HCT116 (cell line): ENCODE results near the gene GAL.

Experiments
- CEBPB ChIP-seq: IDR thresholded peaks from 2 replicates; pipeline ENCODE4 v1.6.1; 2012; ENCODE audit warnings: low read depth
- CTCF ChIP-seq, 3 experiments: fragments of 200-600 bp in 1 of 3; sonication (generic) in 1 of 3; IDR thresholded peaks in 2 of 3; conservative IDR thresholded peaks in 1 of 3; 2 replicates each; pipeline ENCODE4 v1.5.1; 2012 to 2017; ENCODE audit warnings: low read depth in 2 of 3, low read length in 2 of 3, antibody characterized with exemption in 1 of 3, borderline replicate concordance in 1 of 3, control low read depth in 1 of 3, mild to moderate bottlenecking in 1 of 3, mixed read lengths in 1 of 3, mixed run types in 1 of 3, moderate library complexity in 1 of 3; ENCODE audit not compliant: insufficient read depth in 1 of 3
- EGR1 ChIP-seq: IDR thresholded peaks from 2 replicates; pipeline ENCODE4 v1.6.1; 2012; ENCODE audit warnings: low read depth
- REST ChIP-seq: IDR thresholded peaks from 2 replicates; pipeline ENCODE4 v1.6.1; 2012; ENCODE audit warnings: low read depth
- SIN3A ChIP-seq: IDR thresholded peaks from 2 replicates; pipeline ENCODE4 v1.6.1; 2012; ENCODE audit warnings: low read depth
- YY1 ChIP-seq: IDR thresholded peaks from 2 replicates; pipeline ENCODE4 v1.6.1; 2011; ENCODE audit warnings: low read length, low read depth, moderate library complexity, mild to moderate bottlenecking; ENCODE audit not compliant: insufficient replicate concordance; ENCODE audit errors: extremely low read depth

GRCh38 chr11:68665436-68665835 lies 18.9 kb upstream of the GAL start:
- TF ChIP-seq REST = no peak
- TF ChIP-seq CTCF (IDR thresholded peaks at IDR 0.05 in 2 of 3, conservative IDR thresholded peaks at IDR 0.05 in 1 of 3; ENCODE audit: borderline replicate concordance in 1 of 3, insufficient read depth in 1 of 3, low read depth in 2 of 3, low read length in 2 of 3) = no peak
- no peak for TF ChIP-seq CEBPB
- no peak for TF ChIP-seq SIN3A
- no peak for TF ChIP-seq YY1
- TF ChIP-seq EGR1 = no peak
